DOHH2 (cell line): ENCODE measurements around the gene WWP2.

Source experiments
- CTCF ChIP-seq: fragments of 200-600 bp; sonication (generic); IDR thresholded peaks from one replicate; pipeline ENCODE4 v1.5.1; 2014; ENCODE audit warnings: antibody characterized with exemption, mild to moderate bottlenecking, low read depth, low read length; ENCODE audit not compliant: poor library complexity, severe bottlenecking
- EZH2phosphoT487 ChIP-seq: fragments of 200-600 bp; sonication (generic); IDR thresholded peaks from 2 replicates; pipeline ENCODE4 v1.6.1; 2017; ENCODE audit warnings: borderline replicate concordance, mild to moderate bottlenecking, antibody characterized with exemption, low read length, moderate library complexity, mixed read lengths

DNA sequence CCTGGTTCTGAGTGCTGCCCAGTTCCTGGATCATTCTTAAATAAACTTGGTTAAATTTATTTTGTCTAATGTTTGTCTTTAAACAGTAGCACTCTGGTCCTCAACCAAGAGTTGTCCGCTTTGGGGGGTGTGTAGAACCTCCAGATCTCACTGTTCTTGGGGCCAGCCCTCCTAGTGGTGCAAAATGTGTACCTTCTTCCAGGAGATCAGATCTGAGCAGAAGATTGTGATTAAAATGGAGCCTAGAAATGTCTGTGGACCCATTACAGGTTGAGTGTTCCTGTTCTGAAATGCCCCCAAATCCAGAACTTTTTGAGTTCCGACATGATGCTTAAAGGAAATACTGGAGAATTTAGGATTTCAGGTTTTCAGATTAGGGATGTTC lies 143.0 kb downstream of the WWP2 start:
- TF ChIP-seq CTCF (no peak), EZH2phosphoT487 (no peak)
